Measurements from ENCODE around the gene WWOX.

DNA sequence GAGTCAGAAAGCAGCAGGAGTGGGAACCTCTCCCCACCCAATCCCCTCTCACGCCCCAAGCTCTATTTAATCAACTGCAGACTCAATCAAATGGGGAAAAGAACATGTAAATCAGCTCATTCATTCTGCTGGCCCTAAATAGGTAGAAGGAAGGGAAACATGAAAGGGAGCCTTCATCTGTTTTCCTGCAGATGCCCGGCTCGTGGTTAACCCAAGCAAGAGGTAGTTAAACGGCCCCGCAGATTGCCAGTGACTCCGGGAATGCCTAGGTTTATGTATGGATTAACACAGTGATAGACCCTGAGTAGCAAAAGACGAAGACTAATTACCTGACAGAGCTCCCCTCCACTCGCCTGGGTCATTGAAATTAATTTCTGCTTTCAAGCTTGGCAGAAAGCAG is 542.0 kb downstream of the WWOX start:
- TF ChIP-seq, protein P1, sequence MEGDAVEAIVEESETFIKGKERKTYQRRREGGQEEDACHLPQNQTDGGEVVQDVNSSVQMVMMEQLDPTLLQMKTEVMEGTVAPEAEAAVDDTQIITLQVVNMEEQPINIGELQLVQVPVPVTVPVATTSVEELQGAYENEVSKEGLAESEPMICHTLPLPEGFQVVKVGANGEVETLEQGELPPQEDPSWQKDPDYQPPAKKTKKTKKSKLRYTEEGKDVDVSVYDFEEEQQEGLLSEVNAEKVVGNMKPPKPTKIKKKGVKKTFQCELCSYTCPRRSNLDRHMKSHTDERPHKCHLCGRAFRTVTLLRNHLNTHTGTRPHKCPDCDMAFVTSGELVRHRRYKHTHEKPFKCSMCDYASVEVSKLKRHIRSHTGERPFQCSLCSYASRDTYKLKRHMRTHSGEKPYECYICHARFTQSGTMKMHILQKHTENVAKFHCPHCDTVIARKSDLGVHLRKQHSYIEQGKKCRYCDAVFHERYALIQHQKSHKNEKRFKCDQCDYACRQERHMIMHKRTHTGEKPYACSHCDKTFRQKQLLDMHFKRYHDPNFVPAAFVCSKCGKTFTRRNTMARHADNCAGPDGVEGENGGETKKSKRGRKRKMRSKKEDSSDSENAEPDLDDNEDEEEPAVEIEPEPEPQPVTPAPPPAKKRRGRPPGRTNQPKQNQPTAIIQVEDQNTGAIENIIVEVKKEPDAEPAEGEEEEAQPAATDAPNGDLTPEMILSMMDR (conservative IDR thresholded peaks at IDR 0.05; ENCODE audit: low read depth, low read length), result no peak
- TF ChIP-seq EZH2 (IDR thresholded peaks at IDR 0.05; ENCODE audit: borderline replicate concordance, low read depth, low read length, poor library complexity, severe bottlenecking), result no peak

All from A673 (cell line).